Pancreas (tissue), 10 donors: ENCODE results near the gene RGL1. TPM values are rescaled to one million over a fixed set of nuclear protein-coding genes. Genes with fewer than 3 reads are reported as not detected.
A peak's percentile ranks its signal among the peaks of the same experiment; 100 is the strongest.

Source experiments
- ATAC-seq, 4 donors: fragments of 200-7000 bp; cut with Tn5 transposase; one replicate each; pipeline versions ENCODE4 v1.8.0 to v1.9.1; 2020; ENCODE audit warnings: mild to moderate bottlenecking in 4 of 4, moderate library complexity in 4 of 4
- DNase-seq, 6 donors: peaks; one replicate each; pipeline ENCODE4 v3.0.0-alpha.2; 2020
- FAIRE-seq: peaks from 2 replicates; lab custom pipeline; 2012; peaks lifted over from hg19 to GRCh38; lab: Jason Lieb, UNC
- H3K27ac ChIP-seq, 4 donors: fragments of 200-600 bp; sonication (generic); 1 replicate in 3 of 4; 2 replicates in 1 of 4; pipeline versions ENCODE4 v1.5.0 to v1.8.0; 2020
- H3K27me3 ChIP-seq, 4 donors: fragments of 200-600 bp; one replicate each; pipeline ENCODE4 v1.8.0; 2021
- H3K36me3 ChIP-seq, 3 donors: fragments of 200-600 bp; sonication (generic) in 1 of 3; one replicate each; pipeline versions ENCODE4 v1.5.0 to v1.8.0; 2020 to 2021
- H3K4me1 ChIP-seq, 3 donors: fragments of 200-600 bp; one replicate each; pipeline ENCODE4 v1.8.0; 2021
- H3K4me3 ChIP-seq, 4 donors: fragments of 200-600 bp; sonication (generic) in 2 of 4; one replicate each; pipeline versions ENCODE4 v1.5.0 to v1.8.0; 2020 to 2021
- H3K9me3 ChIP-seq, 4 donors: fragments of 200-600 bp; one replicate each; pipeline ENCODE4 v1.8.0; 2021
- CTCF ChIP-seq, 4 donors: fragments of 200-600 bp; sonication (generic) in 3 of 4; IDR thresholded peaks; one replicate each; pipeline versions ENCODE4 v1.5.0 to v1.8.0; 2021; ENCODE audit warnings: antibody characterized with exemption in 4 of 4
- WGBS, 2 donors: extraction: QIAGEN DNeasy Blood & Tissue Kit; methylation state at CpG; one replicate each; pipeline ENCODE4 v1.1.7; 2013; 5-methylcytosine and 5-hydroxymethylcytosine counted together
- intact Hi-C, 3 donors: fragments of 100-400 bp; cut with DNase I; formaldehyde crosslinking; loops; one replicate each; pipeline versions ENCODE4 v1.11.1 to v1.14.2; 2022
- polyA plus RNA-seq, 2 donors: library from polyadenylated mRNA; stranded (reverse); fragments of 200-250 nt; gene quantifications; one replicate each; pipeline ENCODE4 v1.2.3, GENCODE V29; 2013
- total RNA-seq, 6 donors: library from RNA; stranded (reverse); fragmentation: NEBNext Ultra II Directional in 4 of 6; extraction: Animal tissue kit (Norgen Biotek cat#: 25700) in 4 of 6; gene quantifications; one replicate each; pipeline versions ENCODE4 v1.2.1 to v1.2.4, GENCODE V29; 2021 to 2023
- donor health status: healthy with polysubstance abuse.
- donor health status: DM: no; HTN: no; CAD: no; lungs with moderate emphysema.
- donor health status: DM: no; HTN: no; CAD: no.
- donor health status: control.
- donor health status: control.
- donor health status: Bipolar disorder and iron deficiency.
- donor health status: DM: yes; HTN: yes; CAD: no.
- donor health status: DM: no; HTN: no; CAD: no.
- donor health status: DM: no; HTN: no; CAD: no.
- donor health status: DM: yes; HTN: yes; CAD: no.

Gene RGL1
- total and polyA plus RNA-seq, 8 donors = 2.8 to 9.1 (median 5.0) TPM

- Histone ChIP-seq H3K4me1 (peaks cover 0 to 16% (median 4%) of the 10 kb centered on the region in 3 donors), H3K9me3 (no peaks in the 10 kb centered on the region), H3K27ac (peak overlapping the region in 2 of 4 donors; percentile 41 to 61), H3K4me3 (no peak overlapping the region), H3K27me3 (no peaks in the 10 kb centered on the region), H3K36me3 (no peaks in the 10 kb centered on the region)
- intact Hi-C loops = no loop called here
- TF ChIP-seq CTCF (IDR thresholded peaks at IDR 0.05) = no peak
- no peak for DNase-seq
- ATAC-seq = no peak
- WGBS, 2 donors = 89 to 92% methylated on average over 6 of the region's 6 CpGs
- no peak for FAIRE-seq
Measured at GRCh38 chr1:183880531-183881243, 75.8 kb downstream of the RGL1 start.

DNA sequence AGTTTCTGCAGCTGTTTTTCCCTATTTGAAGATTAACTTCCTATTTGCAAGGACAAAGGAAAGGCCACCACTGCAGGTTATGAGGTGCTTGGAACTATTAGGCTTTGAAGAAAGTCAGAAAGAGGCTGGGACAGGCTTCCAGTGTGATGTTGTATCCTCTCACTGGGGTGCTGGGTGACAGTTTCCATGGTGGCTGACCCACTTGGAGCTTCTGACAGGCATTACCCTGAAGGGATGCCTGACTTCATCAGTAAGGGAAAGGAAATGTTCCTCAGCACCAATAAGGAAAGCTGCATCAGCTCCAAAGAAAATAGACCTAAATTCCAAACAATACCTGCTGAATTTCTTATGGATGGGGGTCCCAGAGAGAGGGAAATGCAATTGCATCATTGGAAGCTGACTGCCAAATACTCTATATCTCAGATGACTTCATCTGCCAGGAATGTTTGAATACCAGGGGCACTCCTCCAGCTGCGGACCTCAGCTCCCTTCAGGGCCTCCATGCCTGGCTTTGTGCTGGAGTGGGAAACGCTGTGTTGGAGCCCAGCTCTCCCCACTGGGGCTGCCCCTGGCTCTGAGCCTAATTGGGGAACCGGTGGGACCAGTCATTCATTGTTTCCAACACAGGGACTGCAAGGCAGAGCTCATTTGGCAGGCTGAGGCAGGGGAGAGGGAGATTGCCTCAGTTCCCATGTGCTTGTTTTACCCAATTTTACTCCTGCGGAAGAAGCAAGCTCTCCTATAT, 76.6 kb downstream of the RGL1 start:
- DNase-seq (peak; percentile 68 to 77 (median 74)), ATAC-seq (peak; percentile 82 to 90 (median 86)), FAIRE-seq (no peak)
- intact Hi-C loops = no loop called here
- Histone ChIP-seq H3K36me3 (no peaks in the 10 kb centered on the region), H3K27ac (peak overlapping the region in 3 of 4 donors; percentile 49 to 62 (median 61)), H3K4me1 (peaks cover 0 to 16% (median 4%) of the 10 kb centered on the region in 3 donors), H3K9me3 (no peaks in the 10 kb centered on the region), H3K27me3 (no peaks in the 10 kb centered on the region), H3K4me3 (no peak overlapping the region)
- WGBS, 2 donors = 30 to 32% methylated on average over 4 of the region's 4 CpGs
- no peak for TF ChIP-seq CTCF (IDR thresholded peaks at IDR 0.05)

GRCh38 chr1:183882335-183883167, 77.6 kb downstream of the RGL1 start:
- H3K27me3 ChIP-seq = no peaks in the 10 kb centered on the region
- no peak for TF ChIP-seq CTCF (IDR thresholded peaks at IDR 0.05)
- DNase-seq (no peak), FAIRE-seq (no peak), ATAC-seq (no peak)
- WGBS, 2 donors = 72 to 77% methylated on average over 8 of the region's 8 CpGs
- H3K4me1 ChIP-seq = peaks cover 0 to 14% (median 4%) of the 10 kb centered on the region in 3 donors
- H3K4me3 ChIP-seq = no peak overlapping the region
- H3K36me3 ChIP-seq = no peaks in the 10 kb centered on the region
- peak overlapping the region in 3 of 4 donors; percentile 38 to 61 (median 49) for H3K27ac ChIP-seq
- no peaks in the 10 kb centered on the region for H3K9me3 ChIP-seq
- intact Hi-C loops = no loop called here

- Histone ChIP-seq H3K9me3 (no peaks in the 10 kb centered on the region), H3K36me3 (no peaks in the 10 kb centered on the region), H3K4me3 (no peak overlapping the region), H3K27ac (no peak overlapping the region), H3K27me3 (no peaks in the 10 kb centered on the region), H3K4me1 (peaks cover 0 to 11% (median 4%) of the 10 kb centered on the region in 3 donors)
- ATAC-seq (peak in 1 of 4 donors; percentile 57), DNase-seq (peak in 1 of 6 donors; percentile 35), FAIRE-seq (no peak)
- WGBS, 2 donors = 81 to 83% methylated on average over 5 of the region's 5 CpGs
- intact Hi-C loops = no loop called here
- no peak for TF ChIP-seq CTCF (IDR thresholded peaks at IDR 0.05)
Measured at GRCh38 chr1:183883623-183884022, 78.7 kb downstream of the RGL1 start.
